HepG2 (cell line): ENCODE data around the gene OSGIN1. TPM values are rescaled to one million over a fixed set of nuclear protein-coding genes. Genes with fewer than 3 reads are reported as not detected.
A peak's percentile ranks its signal among the peaks of the same experiment; 100 is the strongest.

Experiments
- ATAC-seq: fragments of 200-7000 bp; cut with Tn5 transposase; 3 replicates; pipeline ENCODE4 v1.9.1; 2020; ENCODE audit warnings: mild to moderate bottlenecking, moderate library complexity
- BruUV-seq: library from RNA; stranded (reverse); fragments of 400-500 nt; replicated peaks from 2 replicates; lab custom pipeline; 2021; lab: Mats Ljungman, UMichigan
- CTCF ChIA-PET: fragments of 300-600 bp; formaldehyde crosslinking; extraction: SDS; loops from one replicate; lab custom pipeline; 2021; ENCODE audit warnings: low total read pairs, inconsistent platforms, low intra/inter-chr PET ratio; lab: Yijun Ruan, JAX
- POLR2A ChIA-PET: fragments of 350-600 bp; sonication (Branson Sonifier 250); formaldehyde crosslinking; loops from one replicate; lab custom pipeline; 2020; ENCODE audit warnings: antibody characterized with exemption, inconsistent platforms; lab: Yijun Ruan, JAX
- DNase-seq: peaks from one replicate; pipeline ENCODE4 v3.0.0-alpha.2; 2015; ENCODE audit warnings: low spot score
- FAIRE-seq: peaks from 3 replicates; lab custom pipeline; 2011; peaks lifted over from hg19 to GRCh38; lab: Jason Lieb, UNC
- H2AFZ ChIP-seq: one replicate; pipeline ENCODE4 v1.6.1; 2011; ENCODE audit warnings: low read length, inconsistent platforms
- H3K27ac ChIP-seq: fragments of 300-600 bp; 3 replicates; pipeline ENCODE4 v1.8.0; 2011; ENCODE audit warnings: mixed run types, mild to moderate bottlenecking, mixed read lengths, low read length, inconsistent platforms; ENCODE audit not compliant: insufficient read depth; ENCODE audit errors: extremely low read length
- H3K27me3 ChIP-seq, 2 experiments: fragments of 200-600 bp in 1 of 2; 2 replicates in 1 of 2; 3 replicates in 1 of 2; pipeline versions ENCODE4 v1.6.0 to v1.8.0; 2011; ENCODE audit warnings: low read length in 2 of 2, mild to moderate bottlenecking in 2 of 2, moderate library complexity in 2 of 2, inconsistent platforms in 1 of 2; ENCODE audit not compliant: insufficient read depth in 2 of 2, control insufficient read depth in 1 of 2
- H3K36me3 ChIP-seq, 2 experiments: fragments of 200-600 bp in 1 of 2; replicated peaks in 1 of 2; 2 replicates in 1 of 2; 3 replicates in 1 of 2; pipeline versions ENCODE4 v1.5.1 to v1.8.0; 2011; ENCODE audit warnings: low read length in 2 of 2, inconsistent platforms in 1 of 2; ENCODE audit not compliant: insufficient read depth in 2 of 2, control insufficient read depth in 1 of 2
- H3K4me1 ChIP-seq: 2 replicates; pipeline ENCODE4 v1.5.1; 2012; ENCODE audit warnings: low read length, inconsistent platforms; ENCODE audit not compliant: insufficient read depth
- H3K4me2 ChIP-seq: 2 replicates; pipeline ENCODE4 v1.6.0; 2011; ENCODE audit warnings: low read depth, low read length, inconsistent platforms
- H3K4me3 ChIP-seq, 3 experiments: fragments of 200-600 bp in 1 of 3; sonication (generic), shearing (Covaris generic) in 1 of 3; replicated peaks in 1 of 3; 2 replicates each; pipeline ENCODE4 v1.5.1; 2011 to 2016; ENCODE audit warnings: low read length in 3 of 3, inconsistent platforms in 2 of 3, low read depth in 2 of 3, mild to moderate bottlenecking in 2 of 3, control low read depth in 1 of 3, mixed read lengths in 1 of 3; ENCODE audit not compliant: insufficient read depth in 1 of 3
- H3K79me2 ChIP-seq: one replicate; pipeline ENCODE4 v1.6.1; 2011; ENCODE audit warnings: low read length, inconsistent platforms; ENCODE audit not compliant: insufficient read depth
- H3K9ac ChIP-seq: 2 replicates; pipeline ENCODE4 v1.6.0; 2011; ENCODE audit warnings: mild to moderate bottlenecking, low read depth, low read length, inconsistent platforms; ENCODE audit not compliant: insufficient read depth
- H3K9me3 ChIP-seq: 2 replicates; pipeline ENCODE4 v1.5.1; 2012; ENCODE audit warnings: mild to moderate bottlenecking, low read length
- H4K20me1 ChIP-seq: 2 replicates; pipeline ENCODE4 v1.6.0; 2011; ENCODE audit warnings: inconsistent platforms, mild to moderate bottlenecking, low read length, moderate library complexity; ENCODE audit not compliant: insufficient read depth
- FOXO4 ChIP-seq: sonication (generic); formaldehyde crosslinking; conservative IDR thresholded peaks from 2 replicates; pipeline ENCODE4 v1.8.1; 2023; ENCODE audit warnings: missing genetic modification reagents
- IKZF1 ChIP-seq: fragments of 450-650 bp; IDR thresholded peaks from 2 replicates; pipeline ENCODE4 v1.7.1; 2016
- RERE ChIP-seq: IDR thresholded peaks from 2 replicates; pipeline ENCODE4 v1.6.1; 2016; ENCODE audit warnings: low read depth, missing genetic modification reagents, missing compliant biosample characterization
- SMAD9 ChIP-seq: sonication (generic); formaldehyde crosslinking; IDR thresholded peaks from 2 replicates; pipeline ENCODE4 v1.5.1; 2020; ENCODE audit warnings: mild to moderate bottlenecking, missing genetic modification reagents
- TIGD3 ChIP-seq: sonication (generic); formaldehyde crosslinking; IDR thresholded peaks from 2 replicates; pipeline ENCODE4 v1.5.1; 2020; ENCODE audit warnings: mild to moderate bottlenecking, missing genetic modification reagents, borderline replicate concordance
- ZBTB1 ChIP-seq: sonication (generic); formaldehyde crosslinking; IDR thresholded peaks from 2 replicates; pipeline ENCODE4 v1.4.0; 2020; ENCODE audit warnings: missing genetic modification reagents, borderline replicate concordance
- ZNF331 ChIP-seq: sonication (generic); formaldehyde crosslinking; IDR thresholded peaks from 2 replicates; pipeline ENCODE4 v1.4.0; 2020; ENCODE audit warnings: missing genetic modification reagents
- ZNF383 ChIP-seq: sonication (generic); formaldehyde crosslinking; IDR thresholded peaks from 2 replicates; pipeline ENCODE4 v1.4.0; 2020; ENCODE audit warnings: missing genetic modification reagents, mild to moderate bottlenecking, borderline replicate concordance
- WGBS: methylation state at CpG from one replicate; pipeline ENCODE4 v1.1.6; 2017; ENCODE audit warnings: low lambda C conversion rate; 5-methylcytosine and 5-hydroxymethylcytosine counted together
- in situ Hi-C: cut with HindIII; loops from 2 replicates; pipeline ENCODE4 v1.10.0; 2017; ENCODE audit warnings: low pct_unique_long_range_greater_than_20kb; ENCODE audit not compliant: extremely low pct_ligation_motif_present
- intact Hi-C: fragments of 100-400 bp; cut with micrococcal nuclease; formaldehyde crosslinking; loops from one replicate; pipeline ENCODE4 v1.10.0; 2022; ENCODE audit not compliant: unreplicated experiment
- polyA plus RNA-seq, 8 experiments: library from polyadenylated mRNA; depleted of rRNA in 3 of 8; stranded (reverse) in 7 of 8; unstranded in 1 of 8; fragments of >200 nt; fragmentation: Illumina TruSeq in 4 of 8; extraction: Trizol in 4 of 8; gene quantifications; 2 replicates each; pipeline versions ENCODE4 v1.2.1 to v1.2.3, GENCODE V29; 2011 to 2016; ENCODE audit warnings: low read depth in 4 of 8, missing spikeins in 1 of 8, mixed read lengths in 1 of 8; ENCODE audit not compliant: insufficient read depth in 1 of 8
- total RNA-seq, 5 experiments: library from RNA; depleted of rRNA; stranded (reverse); fragments of >200 nt; fragmentation: Illumina TruSeq; extraction: Trizol; gene quantifications; 2 replicates each; pipeline ENCODE4 v1.2.3, GENCODE V29; 2016; ENCODE audit warnings: low read depth in 1 of 5
- TF ChIP-seq, protein P1 (sequence below): sonication (generic); formaldehyde crosslinking; IDR thresholded peaks from 2 replicates; pipeline ENCODE4 v1.4.0; 2020; ENCODE audit warnings: missing genetic modification reagents

OSGIN1 gene
- total and polyA plus RNA-seq, 2 of the 13 experiments (the other 11 are each of a cell fraction or from before 2014, with no cell fraction given): 20.5 to 27.1 TPM

- Histone ChIP-seq H4K20me1 (peaks cover 37% of the 10 kb centered on the region), H3K36me3 (peaks cover 43 to 62% of the 10 kb centered on the region in 2 experiments), H3K4me2 (no peak overlapping the region; the same call in 1 of the 2 replicates), H3K27me3 (no peaks in the 10 kb centered on the region; a peak in 1 of 5 replicates), H3K4me1 (peaks cover 43% of the 10 kb centered on the region), H3K79me2 (peaks cover 24% of the 10 kb centered on the region), H3K27ac (no peak overlapping the region), H3K9me3 (no peaks in the 10 kb centered on the region), H2AFZ (no peak overlapping the region), H3K4me3 (no peak overlapping the region), H3K9ac (no peak overlapping the region)
- WGBS: 66% methylated on average over 21 of the region's 22 CpGs
- in situ Hi-C loops: loop anchor here (5.0 to 25.0 kb wide), 2 partner anchors 86 to 231 kb away; partner anchors contain the start of genes ADAD2, SLC38A8 and TAF1C
- peak; percentile 66 for FAIRE-seq
- ChIA-PET POLR2A (interaction anchor here (0.8 to 1.3 kb wide), 5 partner anchors 9 to 88 kb away, joined by 3 to 8 read pairs (median 4); no protein-coding TSS in a partner anchor), CTCF (interaction anchor here (1.0 to 5.5 kb wide), 5 partner anchors 29 to 528 kb away, joined by 3 to 53 read pairs (median 25); no protein-coding TSS in a partner anchor)
- peak; percentile 19 for ATAC-seq
- BruUV-seq: no TSS peak
- DNase-seq: peak; percentile 70
- intact Hi-C loops: loop anchor here (1.0 to 10.0 kb wide), 3 partner anchors 88 to 132 kb away; no protein-coding TSS in a partner anchor
- TF ChIP-seq ZNF331 (CRISPR knock-in tag) (no peak), ZBTB1 (CRISPR knock-in tag) (no peak), RERE (CRISPR knock-in tag) (no peak), TIGD3 (no peak), SMAD9 (CRISPR knock-in tag) (no peak), ZNF383 (CRISPR knock-in tag) (no peak), IKZF1 (no peak), FOXO4 (CRISPR knock-in tag) (no peak)
- TF ChIP-seq, protein P1, sequence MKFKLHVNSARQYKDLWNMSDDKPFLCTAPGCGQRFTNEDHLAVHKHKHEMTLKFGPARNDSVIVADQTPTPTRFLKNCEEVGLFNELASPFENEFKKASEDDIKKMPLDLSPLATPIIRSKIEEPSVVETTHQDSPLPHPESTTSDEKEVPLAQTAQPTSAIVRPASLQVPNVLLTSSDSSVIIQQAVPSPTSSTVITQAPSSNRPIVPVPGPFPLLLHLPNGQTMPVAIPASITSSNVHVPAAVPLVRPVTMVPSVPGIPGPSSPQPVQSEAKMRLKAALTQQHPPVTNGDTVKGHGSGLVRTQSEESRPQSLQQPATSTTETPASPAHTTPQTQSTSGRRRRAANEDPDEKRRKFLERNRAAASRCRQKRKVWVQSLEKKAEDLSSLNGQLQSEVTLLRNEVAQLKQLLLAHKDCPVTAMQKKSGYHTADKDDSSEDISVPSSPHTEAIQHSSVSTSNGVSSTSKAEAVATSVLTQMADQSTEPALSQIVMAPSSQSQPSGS: no peak
Measured at GRCh38 chr16:83956336-83957289, 3.6 kb downstream of the OSGIN1 start.
